ENCODE measurements around the gene AJM1.
"Not testable (repeated sequence)": the region's sequence is repeated elsewhere in the genome, so short reads cannot be mapped to it uniquely, and the experiment has no call there.

AJM1 gene

DNA sequence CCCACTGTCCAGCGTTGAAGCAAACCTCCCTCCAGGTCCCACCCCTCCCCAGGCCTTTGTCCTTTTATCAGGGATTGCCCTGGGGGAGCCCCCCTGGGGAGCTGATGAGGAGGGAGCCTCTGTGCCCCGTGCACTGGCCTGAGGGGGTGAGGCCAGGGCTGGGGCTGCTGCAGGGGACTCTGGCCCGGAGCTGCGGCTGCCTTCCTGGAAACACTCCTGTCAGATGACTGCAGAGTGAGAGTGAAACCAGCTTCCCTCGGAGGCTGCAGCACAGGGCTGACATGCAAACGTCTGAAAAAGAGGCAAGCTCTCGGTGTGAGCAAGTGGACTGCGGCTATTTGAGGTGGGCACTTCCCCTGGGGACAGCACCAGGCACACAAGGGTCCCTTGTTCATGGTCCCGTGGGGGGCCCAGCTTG, 39.4 kb downstream of the AJM1 start:
- peak; percentile 91 for DNase-seq

DNA sequence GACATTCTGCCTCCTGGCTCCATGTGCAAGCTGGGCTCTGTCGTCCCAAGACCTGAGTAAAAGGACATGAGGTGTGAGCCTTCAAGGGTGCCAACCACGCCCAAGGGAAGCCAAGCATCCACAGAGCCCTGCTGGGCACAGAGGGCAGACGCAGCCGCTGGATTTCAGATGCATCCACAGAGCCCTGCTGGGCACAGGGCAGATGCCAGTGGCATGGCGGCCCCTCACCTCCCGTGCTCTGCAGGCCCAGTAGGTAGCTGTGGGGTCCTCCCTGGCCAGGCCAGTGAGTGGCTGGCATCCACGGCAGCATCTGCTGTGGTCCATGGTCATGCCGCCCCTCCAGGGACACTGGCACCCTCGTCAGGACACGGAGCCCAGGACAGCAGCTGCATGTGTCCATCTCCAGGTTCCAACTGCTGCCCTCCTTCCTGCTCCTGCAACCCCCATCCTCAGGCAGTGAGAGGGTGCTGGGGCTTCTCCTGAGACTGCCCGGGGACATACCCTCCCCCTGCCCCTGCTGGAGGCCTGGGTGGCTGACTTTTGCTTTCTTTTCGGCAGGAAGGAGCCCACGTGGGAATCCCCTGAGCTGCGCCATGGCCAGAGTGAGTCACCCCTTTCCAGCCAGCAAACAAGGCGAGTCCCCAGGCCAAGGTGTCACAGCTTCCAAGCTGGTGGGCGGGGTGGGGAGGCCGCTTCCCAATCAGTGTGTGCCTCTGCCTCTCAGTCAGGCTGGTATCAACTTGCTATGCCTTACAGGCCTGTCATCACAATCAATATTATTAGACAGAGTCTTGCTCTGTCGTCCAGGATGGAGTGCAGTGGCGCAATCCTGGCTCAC, 40.0 kb downstream of the AJM1 start:
- DNase-seq, result peak; percentile 97

DNA sequence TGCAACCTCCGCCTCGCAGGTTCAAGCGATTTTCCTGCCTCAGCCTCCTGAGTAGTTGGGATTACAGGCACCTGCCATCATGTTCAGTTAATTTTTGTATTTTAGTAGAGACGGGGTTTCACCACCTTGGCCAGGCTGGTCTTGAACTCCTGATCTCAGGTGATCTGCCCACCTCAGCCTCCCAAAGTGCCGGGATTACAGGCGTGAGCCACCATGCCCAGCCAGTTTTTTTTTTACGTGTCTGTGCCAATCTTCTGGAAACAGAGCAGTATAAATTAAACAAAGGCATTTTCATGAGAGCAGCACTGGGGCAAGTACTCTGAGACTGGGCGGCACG, 40.6 kb downstream of the AJM1 start:
- not testable (repeated sequence) for DNase-seq

DNA sequence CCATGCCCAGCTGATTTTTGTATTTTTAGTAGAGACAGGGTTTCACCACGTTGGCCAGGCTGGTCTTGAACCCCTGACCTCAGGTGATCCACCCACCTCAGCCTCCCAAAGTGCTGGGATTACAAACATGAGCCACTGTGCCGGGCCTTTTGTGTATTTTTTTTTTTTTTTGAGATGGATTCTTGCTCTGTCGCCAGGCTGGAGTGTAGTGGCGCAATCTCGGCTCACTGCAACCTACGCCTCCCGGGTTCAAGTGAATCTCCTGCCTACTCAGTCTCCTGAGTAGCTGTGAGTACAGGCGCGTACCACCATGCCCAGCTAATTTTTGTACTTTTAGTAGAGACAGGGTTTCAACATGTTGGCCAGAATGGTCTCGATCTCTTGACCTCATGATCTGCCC, 41.4 kb downstream of the AJM1 start:
- DNase-seq, result not testable (repeated sequence)

DNA sequence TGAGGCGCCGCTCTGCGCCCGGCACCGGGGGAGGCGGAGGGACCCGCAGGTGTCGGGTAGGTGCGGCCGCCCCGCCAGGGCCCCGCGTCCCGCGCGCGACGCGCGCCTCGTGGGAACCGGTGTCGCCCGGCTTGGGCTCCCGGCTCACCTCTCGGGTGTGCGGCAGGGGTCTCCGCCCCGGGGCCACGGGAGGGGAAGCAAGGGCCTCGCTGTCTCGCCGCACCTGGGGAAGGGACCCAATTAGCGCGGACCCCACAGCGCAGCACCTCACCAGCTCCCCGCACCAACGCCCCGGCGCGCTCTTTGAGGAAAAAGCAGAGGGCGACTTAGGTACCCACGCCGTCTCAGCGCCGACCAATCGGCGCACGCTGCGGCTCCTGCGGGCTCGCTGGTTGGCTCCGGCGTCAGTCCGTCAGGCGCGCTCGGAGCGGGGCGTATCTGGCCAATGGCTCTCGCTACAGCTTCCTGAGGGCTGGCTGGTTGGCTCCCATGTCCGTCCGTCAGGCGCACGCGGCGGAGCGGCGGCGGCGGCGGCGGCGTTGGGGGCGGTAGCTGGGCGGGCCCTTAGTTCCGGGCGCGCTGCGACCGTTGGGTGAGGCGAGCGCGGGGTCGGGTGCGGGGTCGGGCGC, 43.8 kb downstream of the AJM1 start, which contains the start of gene TRAF2:
Gene TRAF2, plus strand, starts transcription at position 567 of the 629 bp plus-strand sequence. CDS start 12,225 bp downstream, outside the sequence.
- peak; percentile 99 for DNase-seq

DNA sequence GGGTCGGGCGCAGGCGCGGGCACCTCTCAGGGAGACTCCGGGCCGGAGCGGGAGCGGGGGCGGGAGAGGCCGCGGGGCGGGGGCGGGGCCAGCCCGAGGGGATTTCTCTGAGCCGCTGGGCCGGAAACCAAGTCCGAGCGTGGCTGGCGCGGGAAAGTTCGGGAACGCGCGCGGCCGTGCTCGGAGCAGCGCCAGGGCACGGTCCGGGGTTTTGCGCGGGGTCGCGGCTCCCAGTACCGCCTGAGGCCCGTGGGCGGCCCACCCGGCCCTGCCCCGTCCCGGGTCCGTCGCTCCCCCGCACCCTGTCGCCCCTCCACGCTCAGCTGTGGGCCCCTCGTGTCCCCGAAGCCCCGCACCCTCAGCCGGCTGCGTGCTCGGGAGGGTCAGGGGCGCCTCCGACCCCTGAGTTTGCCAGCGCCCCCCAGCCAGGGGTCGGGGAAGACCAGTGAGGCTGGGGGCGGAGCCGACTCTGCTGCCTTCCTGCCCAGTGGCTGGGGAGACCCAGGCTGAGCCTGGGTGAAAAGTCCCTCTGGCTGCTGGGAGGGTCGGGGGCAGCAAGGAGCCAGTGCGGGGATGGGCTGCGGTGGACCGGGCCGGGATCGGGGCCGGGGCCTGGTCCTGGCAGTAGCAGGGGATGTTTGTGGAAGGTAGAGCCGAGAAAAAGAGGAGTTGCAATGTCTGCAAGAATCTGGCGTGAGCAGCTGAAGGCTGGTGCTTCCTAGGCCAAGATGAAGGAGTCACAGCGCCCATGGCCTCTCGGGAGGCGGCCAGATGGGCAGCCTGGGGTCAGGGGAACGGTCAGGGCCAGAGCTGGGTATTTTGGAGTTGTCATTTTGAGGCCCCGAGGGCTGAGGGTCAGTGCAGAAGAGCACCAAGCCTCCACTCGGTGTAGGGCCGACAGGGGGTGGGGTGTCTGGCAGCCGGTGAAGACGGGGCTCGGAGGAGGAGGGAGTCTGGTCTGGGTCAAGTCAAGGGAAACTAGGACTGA, 44.6 kb downstream of the AJM1 start:
- peak; percentile 74 for DNase-seq

DNA sequence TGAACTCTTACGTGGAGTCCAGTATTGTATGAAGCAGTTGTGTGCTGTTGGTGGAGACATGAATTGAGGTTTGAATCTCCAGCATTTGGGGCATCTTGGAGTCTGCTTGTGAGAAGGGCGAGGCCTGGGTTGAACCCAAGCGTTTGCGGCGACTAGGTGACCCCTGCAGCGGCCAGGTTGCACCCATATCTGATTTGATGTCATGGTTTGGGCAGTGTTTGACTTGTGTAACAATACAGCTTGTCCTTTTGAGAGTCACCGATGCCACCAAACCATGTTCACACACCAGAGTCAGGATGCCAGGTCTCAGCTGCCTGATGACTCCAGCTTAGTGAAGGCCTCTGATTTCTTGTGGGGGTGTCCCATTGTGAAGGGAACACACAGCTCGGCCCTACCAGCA, 46.2 kb downstream of the AJM1 start:
- DNase-seq, result no peak

DNA sequence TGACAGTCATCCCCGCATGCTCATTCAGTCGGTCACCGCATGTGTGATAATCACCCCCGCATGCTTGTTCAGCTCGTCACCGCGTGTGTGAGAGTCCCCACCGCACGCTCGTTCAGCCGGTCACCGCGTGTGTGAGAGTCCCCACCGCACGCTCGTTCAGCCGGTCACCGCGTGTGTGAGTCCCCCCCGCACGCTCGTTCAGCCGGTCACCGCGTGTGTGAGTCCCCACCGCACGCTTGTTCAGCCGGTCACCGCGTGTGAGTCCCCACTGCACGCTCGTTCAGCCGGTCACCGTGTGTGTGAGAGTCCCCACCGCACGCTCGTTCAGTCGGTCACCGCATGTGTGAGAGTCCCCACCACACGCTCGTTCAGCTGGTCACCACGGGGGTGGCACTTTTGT, 47.6 kb downstream of the AJM1 start:
- DNase-seq, result no peak

DNA sequence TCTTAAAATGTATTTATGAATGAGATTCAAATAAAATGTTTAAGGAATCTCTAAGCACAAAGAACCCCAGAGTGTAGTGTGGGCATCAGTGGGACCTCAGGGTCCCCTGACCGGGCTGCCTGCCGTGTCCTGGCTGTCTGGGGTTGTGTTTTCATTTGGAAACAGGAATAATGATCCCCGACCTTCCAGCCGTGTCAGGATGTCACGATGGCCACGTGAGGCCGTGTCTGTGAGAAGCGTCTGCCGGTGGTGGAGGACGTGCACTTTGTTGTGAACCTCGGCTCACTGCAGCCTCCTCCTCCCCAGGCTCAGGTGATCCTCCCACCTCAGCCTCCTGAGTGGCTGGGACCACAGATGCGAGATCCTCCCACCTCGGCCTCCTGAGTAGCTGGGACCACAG, 48.4 kb downstream of the AJM1 start:
- no peak for DNase-seq

Measured in suppressor macrophage treated with lipopolysaccharide for 4 hours (primary cell).